K562 (cell line): ENCODE results near the gene MYMX. TPM values are rescaled to one million over a fixed set of nuclear protein-coding genes. Genes with fewer than 3 reads are reported as not detected.

Source experiments
- ATF4 ChIP-seq: fragments of 450-650 bp; formaldehyde crosslinking; IDR thresholded peaks from 2 replicates; pipeline ENCODE4 v1.4.0; 2022; ENCODE audit warnings: mild to moderate bottlenecking, moderate library complexity
- BCL6 ChIP-seq: fragments of 250-450 bp; sonication (Bioruptor Pico); IDR thresholded peaks from 2 replicates; pipeline ENCODE4 v1.4.0; 2020
- CTCFL ChIP-seq: IDR thresholded peaks from 2 replicates; pipeline ENCODE4 v1.6.1; 2011; ENCODE audit warnings: borderline replicate concordance, low read depth, mild to moderate bottlenecking, moderate library complexity, low read length; ENCODE audit not compliant: insufficient read depth, poor library complexity, severe bottlenecking
- ESRRA ChIP-seq: fragments of 450-650 bp; IDR thresholded peaks from 2 replicates; pipeline ENCODE4 v1.6.1; 2014; ENCODE audit warnings: low read depth, mild to moderate bottlenecking, moderate library complexity, borderline replicate concordance
- HSF4 ChIP-seq: fragments of 250-450 bp; sonication (Bioruptor Pico); IDR thresholded peaks from 2 replicates; pipeline ENCODE4 v2.1.2; 2022; ENCODE audit warnings: mild to moderate bottlenecking, moderate library complexity, borderline replicate concordance
- MAZ ChIP-seq, 2 experiments: fragments of 450-650 bp in 1 of 2; sonication (generic) in 1 of 2; formaldehyde crosslinking; IDR thresholded peaks in 1 of 2; conservative IDR thresholded peaks in 1 of 2; 2 replicates each; pipeline versions ENCODE4 v1.4.0 to v1.5.0; 2020; ENCODE audit warnings: mild to moderate bottlenecking in 1 of 2, missing genetic modification reagents in 1 of 2
- MTF1 ChIP-seq: fragments of 250-450 bp; sonication (Bioruptor Pico); IDR thresholded peaks from 2 replicates; pipeline ENCODE4 v1.9.0; 2021; ENCODE audit warnings: moderate library complexity, mild to moderate bottlenecking, inconsistent platforms, borderline replicate concordance
- NFIC ChIP-seq: fragments of 450-650 bp; IDR thresholded peaks from 2 replicates; pipeline ENCODE4 v1.6.1; 2017; ENCODE audit warnings: mild to moderate bottlenecking, inconsistent platforms
- RAD21 ChIP-seq, 2 experiments: fragments of 250-450 bp in 1 of 2; fragments of 450-650 bp in 1 of 2; sonication (Bioruptor Pico) in 1 of 2; formaldehyde crosslinking in 1 of 2; IDR thresholded peaks in 1 of 2; conservative IDR thresholded peaks in 1 of 2; 2 replicates each; pipeline versions ENCODE4 v1.4.0 to v1.8.0; 2020 to 2022; ENCODE audit warnings: mild to moderate bottlenecking in 2 of 2, moderate library complexity in 1 of 2
- RBFOX2 ChIP-seq: fragments of 200-400 bp; formaldehyde crosslinking; IDR thresholded peaks from 2 replicates; pipeline ENCODE4 v1.6.1; 2017; ENCODE audit warnings: low read depth, mild to moderate bottlenecking, low read length, moderate library complexity
- SMAD1 ChIP-seq: fragments of 150-350 bp; IDR thresholded peaks from 2 replicates; pipeline ENCODE4 v1.6.1; 2014; ENCODE audit warnings: low read length, low read depth; ENCODE audit not compliant: partially characterized antibody
- SMC3 ChIP-seq: conservative IDR thresholded peaks from 2 replicates; pipeline ENCODE4 v1.6.1; 2011; ENCODE audit warnings: low read depth, low read length, improper control_type of control experiment; ENCODE audit not compliant: insufficient read depth
- U2AF1 ChIP-seq: fragments of 200-400 bp; formaldehyde crosslinking; optimal IDR thresholded peaks from 2 replicates; pipeline ENCODE3; 2017; ENCODE audit warnings: mild to moderate bottlenecking, low read depth, low read length, moderate library complexity
- ZBTB1 ChIP-seq: sonication (generic); formaldehyde crosslinking; IDR thresholded peaks from 2 replicates; pipeline ENCODE4 v1.8.1; 2023; ENCODE audit warnings: missing genetic modification reagents, low read depth, mild to moderate bottlenecking, borderline replicate concordance
- ZNF41 ChIP-seq: fragments of 250-450 bp; sonication (Bioruptor Pico); conservative IDR thresholded peaks from 2 replicates; pipeline ENCODE4 v1.4.0; 2020; ENCODE audit warnings: mild to moderate bottlenecking
- ZNF592 ChIP-seq: fragments of 450-650 bp; IDR thresholded peaks from 2 replicates; pipeline ENCODE4 v1.6.1; 2017; ENCODE audit warnings: antibody characterized with exemption, mild to moderate bottlenecking
- polyA plus RNA-seq, 8 experiments: library from polyadenylated mRNA; depleted of rRNA in 4 of 8; stranded (reverse) in 5 of 8; unstranded in 3 of 8; fragments of >200 nt; fragmentation: Nextera tagmentation in 2 of 8; fragmentation: Illumina TruSeq in 1 of 8; extraction: Ambion mirVana in 2 of 8; extraction: Trizol in 1 of 8; gene quantifications; 2 replicates each; pipeline versions ENCODE4 v1.2.1 to v1.2.3, GENCODE V29; 2011 to 2014; ENCODE audit warnings: inconsistent platforms in 1 of 8, missing spikeins in 1 of 8
- total RNA-seq, 7 experiments: library from RNA; depleted of rRNA in 6 of 7; stranded (reverse); fragments of >200 nt in 6 of 7; fragmentation: Illumina TruSeq in 2 of 7; extraction: Trizol in 2 of 7; gene quantifications; 2 replicates each; pipeline versions ENCODE4 v1.2.1 to v1.2.3, GENCODE V29; 2011 to 2021; ENCODE audit warnings: low replicate concordance in 1 of 7

The MYMX gene
- total and polyA plus RNA-seq, 9 of the 15 experiments (the other 6 are each of a cell fraction or from before 2014, with no cell fraction given), result 0.12 TPM; not detected in 8

GRCh38 chr6:44234101-44235025, 17.6 kb downstream of the MYMX start (continued):
- TF ChIP-seq CTCFL (peak; percentile 78), ATF4 (CRISPR knock-in tag) (0 out of 2 replicates have a peak, but pooled peaks have one; percentile 51), SMC3 (peak; percentile 86), RBFOX2 (0 out of 2 replicates have a peak, but pooled peaks have one; percentile 36), RAD21 (CRISPR knock-in tag; conservative IDR thresholded peaks at IDR 0.05 in 1 of 2, IDR thresholded peaks at IDR 0.05 in 1 of 2) (peak; percentile 92 to 97), NFIC (peak; percentile 76), ZNF592 (0 out of 2 replicates have a peak, but pooled peaks have one; percentile 23), ZBTB1 (CRISPR knock-in tag) (no peak), MAZ (CRISPR knock-in tag; conservative IDR thresholded peaks at IDR 0.05 in 1 of 2, IDR thresholded peaks at IDR 0.05 in 1 of 2) (peak; percentile 70 to 82), SMAD1 (no peak), BCL6 (CRISPR knock-in tag) (no peak), ZNF41 (CRISPR knock-in tag) (no peak), MTF1 (0 out of 2 replicates have a peak, but pooled peaks have one; percentile 12), HSF4 (CRISPR knock-in tag) (no peak), ESRRA (peak; percentile 57; the same call in 1 of the 2 replicates), U2AF1 (no peak)
